Measurements from ENCODE around the gene ZFPM1. TPM values are rescaled to one million over a fixed set of nuclear protein-coding genes. Genes with fewer than 3 reads are reported as not detected.

ZFPM1 gene
- total RNA-seq, 1 donor from 2014 or later = 6.8 TPM

- Mint-ChIP-seq H3K4me3 (ENCODE audit: unreplicated experiment) (peak overlapping the region; percentile 89), H3K9me3 (ENCODE audit: unreplicated experiment) (no peaks in the 10 kb centered on the region), H3K27me3 (ENCODE audit: unreplicated experiment) (peaks cover 8% of the 10 kb centered on the region), H3K4me1 (ENCODE audit: unreplicated experiment) (peaks cover 14% of the 10 kb centered on the region), H3K27ac (ENCODE audit: unreplicated experiment) (peak overlapping the region; percentile 52), H3K36me3 (ENCODE audit: low read depth, unreplicated experiment) (no peaks in the 10 kb centered on the region)
- TF ChIP-seq CTCF (IDR thresholded peaks at IDR 0.05; ENCODE audit: unreplicated experiment) = no peak
- peak; percentile 15 for DNase-seq (ENCODE audit: low spot score)
These were observed 116.5 kb downstream of the ZFPM1 start for GRCh38 chr16:88569614-88569984.

GRCh38 chr16:88569985-88570690 lies 117.1 kb downstream of the ZFPM1 start, which contains the start of gene ZC3H18:
ZC3H18 (plus strand) TSS chr16:88570403; CDS start chr16:88577124, 6,721 bp downstream.
- Mint-ChIP-seq H3K27me3 (ENCODE audit: unreplicated experiment) (peaks cover 8% of the 10 kb centered on the region), H3K4me3 (ENCODE audit: unreplicated experiment) (peak within 1 kb of the TSS; percentile 95), H3K36me3 (ENCODE audit: low read depth, unreplicated experiment) (no peaks in the 10 kb centered on the region), H3K4me1 (ENCODE audit: unreplicated experiment) (peaks cover 14% of the 10 kb centered on the region), H3K27ac (ENCODE audit: unreplicated experiment) (peak within 1 kb of the TSS; percentile 61), H3K9me3 (ENCODE audit: unreplicated experiment) (no peaks in the 10 kb centered on the region)
- no peak for TF ChIP-seq CTCF (IDR thresholded peaks at IDR 0.05; ENCODE audit: unreplicated experiment)
- peak; percentile 100 for DNase-seq (ENCODE audit: low spot score)

GRCh38 chr16:88570691-88571092 lies 117.6 kb downstream of the ZFPM1 start:
- Mint-ChIP-seq H3K36me3 (ENCODE audit: low read depth, unreplicated experiment) (no peaks in the 10 kb centered on the region), H3K27ac (ENCODE audit: unreplicated experiment) (peak overlapping the region; percentile 61), H3K4me1 (ENCODE audit: unreplicated experiment) (peaks cover 14% of the 10 kb centered on the region), H3K9me3 (ENCODE audit: unreplicated experiment) (no peaks in the 10 kb centered on the region), H3K4me3 (ENCODE audit: unreplicated experiment) (peak overlapping the region; percentile 95), H3K27me3 (ENCODE audit: unreplicated experiment) (peaks cover 8% of the 10 kb centered on the region)
- peak; percentile 19 for DNase-seq (ENCODE audit: low spot score)
- TF ChIP-seq CTCF (IDR thresholded peaks at IDR 0.05; ENCODE audit: unreplicated experiment) = no peak

- peaks cover 22% of the 10 kb centered on the region for H3K36me3 Mint-ChIP-seq (ENCODE audit: low read depth, unreplicated experiment)
- H3K4me3 Mint-ChIP-seq (ENCODE audit: unreplicated experiment) = no peak overlapping the region
- H3K9me3 Mint-ChIP-seq (ENCODE audit: unreplicated experiment) = no peaks in the 10 kb centered on the region
- H3K27me3 Mint-ChIP-seq (ENCODE audit: unreplicated experiment) = peaks cover 9% of the 10 kb centered on the region
- no peak overlapping the region for H3K27ac Mint-ChIP-seq (ENCODE audit: unreplicated experiment)
- no peak for TF ChIP-seq CTCF (IDR thresholded peaks at IDR 0.05; ENCODE audit: unreplicated experiment)
- H3K4me1 Mint-ChIP-seq (ENCODE audit: unreplicated experiment) = peaks cover 10% of the 10 kb centered on the region
- DNase-seq (ENCODE audit: low spot score) = no peak
These were observed 122.2 kb downstream of the ZFPM1 start for GRCh38 chr16:88575251-88575650.

GRCh38 chr16:88576307-88576706 lies 123.2 kb downstream of the ZFPM1 start:
- H3K4me3 Mint-ChIP-seq (ENCODE audit: unreplicated experiment) = no peak overlapping the region
- DNase-seq (ENCODE audit: low spot score) = no peak
- H3K4me1 Mint-ChIP-seq (ENCODE audit: unreplicated experiment) = peaks cover 5% of the 10 kb centered on the region
- H3K36me3 Mint-ChIP-seq (ENCODE audit: low read depth, unreplicated experiment) = peaks cover 29% of the 10 kb centered on the region
- H3K27ac Mint-ChIP-seq (ENCODE audit: unreplicated experiment) = no peak overlapping the region
- no peaks in the 10 kb centered on the region for H3K9me3 Mint-ChIP-seq (ENCODE audit: unreplicated experiment)
- no peak for TF ChIP-seq CTCF (IDR thresholded peaks at IDR 0.05; ENCODE audit: unreplicated experiment)
- peaks cover 7% of the 10 kb centered on the region for H3K27me3 Mint-ChIP-seq (ENCODE audit: unreplicated experiment)
